ENCODE measurements around the gene NR1I3. TPM values are rescaled to one million over a fixed set of nuclear protein-coding genes. Genes with fewer than 3 reads are reported as not detected.

Gene NR1I3
- total RNA-seq, 4 donors from 2014 or later: not detected

- Histone ChIP-seq H3K9me3 (no peaks in the 10 kb centered on the region), H3K4me3 (peak overlapping the region in 1 of 2 donors; percentile 18), H3K4me1 (no peaks in the 10 kb centered on the region), H3K36me3 (peaks cover 3 to 22% of the 10 kb centered on the region in 2 donors), H3K27me3 (no peaks in the 10 kb centered on the region), H3K27ac (peak overlapping the region in 1 of 4 donors; percentile 57)
- TF ChIP-seq CTCF (IDR thresholded peaks at IDR 0.05) (no peak), POLR2AphosphoS5 (IDR thresholded peaks at IDR 0.05) (no peak), POLR2A (IDR thresholded peaks at IDR 0.05) (no peak), EP300 (IDR thresholded peaks at IDR 0.05) (no peak)
- WGBS, 2 donors (ENCODE audit: low coverage in 1 of 2): 82 to 93% methylated on average over 2 to 5 of the region's 8 CpGs
- ATAC-seq: no peak
Measured at GRCh38 chr1:161218301-161219077, 19.5 kb downstream of the NR1I3 start.

- Histone ChIP-seq H3K27me3 (no peaks in the 10 kb centered on the region), H3K27ac (peak overlapping the region in 3 of 4 donors; percentile 35 to 57 (median 57)), H3K9me3 (no peaks in the 10 kb centered on the region), H3K36me3 (peaks cover 9 to 28% of the 10 kb centered on the region in 2 donors), H3K4me1 (no peaks in the 10 kb centered on the region), H3K4me3 (peak overlapping the region in 1 of 2 donors; percentile 18)
- ATAC-seq: no peak
- no peak for TF ChIP-seq CTCF (IDR thresholded peaks at IDR 0.05)
- no peak for TF ChIP-seq EP300 (IDR thresholded peaks at IDR 0.05)
- no peak for TF ChIP-seq POLR2AphosphoS5 (IDR thresholded peaks at IDR 0.05)
- WGBS, 2 donors (ENCODE audit: low coverage in 1 of 2): 65 to 100% methylated on average over 1 to 4 of the region's 6 CpGs
Measured at GRCh38 chr1:161217831-161218230, 20.2 kb downstream of the NR1I3 start.

DNA sequence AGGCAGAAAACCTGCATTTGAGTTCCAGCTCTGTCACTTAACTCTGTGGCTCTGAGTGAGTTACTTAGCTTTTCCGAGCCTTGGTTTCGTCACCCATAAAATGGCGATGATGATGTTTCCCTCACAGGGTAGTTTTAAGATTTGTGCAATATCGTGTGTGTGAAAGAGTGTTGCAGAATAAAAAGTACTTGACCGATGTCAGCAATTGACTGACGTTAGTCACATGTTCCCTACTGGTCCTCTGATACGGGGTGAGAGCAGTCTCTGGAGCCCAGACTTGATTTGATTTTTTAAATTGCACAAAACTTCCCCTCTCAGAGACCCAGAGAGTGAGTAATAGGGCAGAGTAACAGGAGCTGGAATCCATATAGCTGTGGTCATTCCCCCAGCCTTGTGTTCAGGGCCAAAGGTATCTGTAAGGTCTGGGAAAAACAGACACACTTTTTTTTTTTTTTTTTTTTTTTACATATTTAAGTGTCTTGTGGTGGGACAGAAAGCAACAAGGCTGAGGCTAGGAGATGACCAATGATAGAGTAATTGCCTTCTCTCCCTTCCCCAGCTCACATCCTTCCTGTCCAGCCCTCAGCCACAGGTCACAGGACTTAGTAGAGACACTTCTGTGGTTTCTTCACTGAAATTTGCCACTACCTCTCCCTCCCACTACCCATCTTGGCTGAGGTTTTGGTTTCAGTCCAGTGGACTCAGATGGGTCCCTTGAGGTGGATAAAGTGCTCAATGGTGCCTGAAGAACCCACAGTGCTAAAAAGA lies 20.9 kb downstream of the NR1I3 start:
- Histone ChIP-seq H3K27ac (peak overlapping the region in 3 of 4 donors; percentile 55 to 71 (median 69)), H3K4me3 (peak overlapping the region in 1 of 2 donors; percentile 38), H3K36me3 (peaks cover 9 to 36% of the 10 kb centered on the region in 2 donors), H3K9me3 (no peaks in the 10 kb centered on the region), H3K4me1 (no peaks in the 10 kb centered on the region), H3K27me3 (no peaks in the 10 kb centered on the region)
- TF ChIP-seq CTCF (IDR thresholded peaks at IDR 0.05) (no peak), EP300 (IDR thresholded peaks at IDR 0.05) (no peak), POLR2A (IDR thresholded peaks at IDR 0.05) (no peak), POLR2AphosphoS5 (IDR thresholded peaks at IDR 0.05) (peak; percentile 41)
- peak; percentile 72 for ATAC-seq
- WGBS, 2 donors (ENCODE audit: low coverage in 1 of 2): 54 to 60% methylated on average over 6 to 7 of the region's 7 CpGs

DNA sequence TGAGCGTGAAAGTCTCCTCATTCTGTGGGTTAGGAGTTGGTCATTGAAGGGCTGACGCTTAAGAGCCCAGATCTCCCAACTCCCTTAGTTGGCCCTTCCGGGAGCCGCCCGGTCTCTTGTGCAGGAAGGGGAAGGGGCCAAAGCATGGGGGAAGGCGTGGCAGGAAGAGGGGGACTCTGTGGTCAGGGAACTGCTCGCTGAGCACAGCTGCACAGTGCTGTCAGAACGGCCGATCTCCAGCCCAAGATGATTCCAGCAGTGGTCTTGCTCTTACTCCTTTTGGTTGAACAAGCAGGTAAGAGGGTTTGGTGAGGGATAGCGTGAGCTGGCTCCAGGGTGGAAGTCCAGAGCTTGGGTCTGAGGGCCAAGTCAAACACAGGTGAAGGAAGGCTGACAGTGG lies 22.9 kb downstream of the NR1I3 start, which contains the start of gene FCER1G:
Gene FCER1G (plus strand): TSS at position 220 of the 400 bp plus-strand sequence. CDS start 27 bp downstream, at position 247.
- TF ChIP-seq POLR2A (IDR thresholded peaks at IDR 0.05) (peak; percentile 45 to 51), CTCF (IDR thresholded peaks at IDR 0.05) (no peak), EP300 (IDR thresholded peaks at IDR 0.05) (no peak), POLR2AphosphoS5 (IDR thresholded peaks at IDR 0.05) (peak; percentile 45)
- H3K4me3 ChIP-seq: peak within 1 kb of the TSS in 1 of 2 donors; percentile 38
- ATAC-seq: peak; percentile 32
- H3K27me3 ChIP-seq: no peaks in the 10 kb centered on the region
- peaks cover 0 to 8% (median 0%) of the 10 kb centered on the region in 3 donors for H3K4me1 ChIP-seq
- WGBS, 2 donors (ENCODE audit: low coverage in 1 of 2): 72 to 79% methylated on average over 7 to 10 of the region's 10 CpGs
- H3K36me3 ChIP-seq: peaks cover 9 to 56% of the 10 kb centered on the region in 2 donors
- H3K9me3 ChIP-seq: no peaks in the 10 kb centered on the region
- peak within 1 kb of the TSS in 3 of 4 donors; percentile 45 to 69 (median 50) for H3K27ac ChIP-seq

All from gastroesophageal sphincter (tissue), 4 donors.